Endothelial cell of umbilical vein (primary cell): ENCODE results near the gene EIF5B. TPM values are rescaled to one million over a fixed set of nuclear protein-coding genes. Genes with fewer than 3 reads are reported as not detected.

Source experiments
- BruUV-seq: library from RNA; stranded (reverse); fragments of 400-500 nt; replicated peaks from 2 replicates; lab custom pipeline; 2021; lab: Mats Ljungman, UMichigan
- CTCF ChIA-PET: fragments of 300-600, 350-600 bp; sonication (Branson Sonifier 250); formaldehyde crosslinking; loops from one replicate; lab custom pipeline; 2021; ENCODE audit warnings: antibody characterized with exemption, inconsistent platforms; lab: Charles Lee
- POLR2A ChIA-PET: fragments of 300-600, 350-600 bp; sonication (Branson Sonifier 250); formaldehyde crosslinking; loops from one replicate; lab custom pipeline; 2021; ENCODE audit warnings: antibody characterized with exemption, inconsistent platforms; lab: Charles Lee
- DNase-seq: peaks from one replicate; pipeline ENCODE4 v3.0.0-alpha.2; 2011; ENCODE audit warnings: low read depth, low spot score
- FAIRE-seq: peaks from 2 replicates; lab custom pipeline; 2011; peaks lifted over from hg19 to GRCh38; lab: Jason Lieb, UNC
- H2AFZ ChIP-seq: 2 replicates; pipeline ENCODE4 v1.6.0; 2012; ENCODE audit warnings: low read depth, low read length, control low read depth, inconsistent platforms
- H3K27ac ChIP-seq: 2 replicates; pipeline ENCODE4 v1.5.1; 2011; ENCODE audit warnings: low read depth, mild to moderate bottlenecking, control low read depth, low read length, moderate library complexity; ENCODE audit not compliant: insufficient read depth
- H3K27me3 ChIP-seq, 2 experiments: 2 replicates each; pipeline versions ENCODE4 v1.6.0 to v1.6.1; 2011; ENCODE audit warnings: low read length in 2 of 2, mixed read lengths in 1 of 2; ENCODE audit not compliant: control insufficient read depth in 2 of 2, insufficient read depth in 2 of 2
- H3K36me3 ChIP-seq, 2 experiments: 2 replicates in 1 of 2; 3 replicates in 1 of 2; pipeline ENCODE4 v1.5.1; 2011; ENCODE audit warnings: low read length in 2 of 2, mild to moderate bottlenecking in 1 of 2, moderate library complexity in 1 of 2; ENCODE audit not compliant: control insufficient read depth in 2 of 2, insufficient read depth in 2 of 2; ENCODE audit errors: extremely low read depth in 1 of 2
- H3K4me1 ChIP-seq: 3 replicates; pipeline ENCODE4 v1.5.1; 2011; ENCODE audit warnings: mild to moderate bottlenecking, low read length; ENCODE audit not compliant: control insufficient read depth, insufficient read depth; ENCODE audit errors: extremely low read depth
- H3K4me2 ChIP-seq: 2 replicates; pipeline ENCODE4 v1.6.1; 2011; ENCODE audit warnings: low read length, control low read depth, mixed read lengths; ENCODE audit not compliant: insufficient read depth
- H3K4me3 ChIP-seq, 3 experiments: fragments of 200-600 bp in 1 of 3; sonication (generic), shearing (Covaris generic) in 1 of 3; replicated peaks in 1 of 3; 2 replicates each; pipeline ENCODE4 v1.5.1; 2011 to 2016; ENCODE audit warnings: control low read depth in 3 of 3, low read length in 3 of 3, mild to moderate bottlenecking in 2 of 3, inconsistent platforms in 1 of 3, low read depth in 1 of 3, moderate library complexity in 1 of 3; ENCODE audit not compliant: insufficient read depth in 1 of 3
- H3K79me2 ChIP-seq: 2 replicates; pipeline ENCODE4 v1.6.0; 2012; ENCODE audit warnings: low read length, inconsistent platforms; ENCODE audit not compliant: control insufficient read depth, insufficient read depth
- H3K9ac ChIP-seq: replicated peaks from 2 replicates; pipeline ENCODE3; 2011; ENCODE audit warnings: low read length, control low read depth; ENCODE audit not compliant: insufficient read depth; ENCODE audit errors: extremely low read depth
- H3K9me1 ChIP-seq: replicated peaks from 3 replicates; pipeline ENCODE4 v1.6.0; 2011; ENCODE audit warnings: mild to moderate bottlenecking, low read length; ENCODE audit not compliant: control insufficient read depth, insufficient read depth; ENCODE audit errors: extremely low read depth
- H3K9me3 ChIP-seq: replicated peaks from 2 replicates; pipeline ENCODE4 v1.5.1; 2012; ENCODE audit warnings: low read length, inconsistent platforms; ENCODE audit not compliant: control insufficient read depth, insufficient read depth
- H4K20me1 ChIP-seq: replicated peaks from 2 replicates; pipeline ENCODE3; 2011; ENCODE audit warnings: mild to moderate bottlenecking, low read length; ENCODE audit not compliant: control insufficient read depth, insufficient read depth; ENCODE audit errors: extremely low read depth
- CTCF ChIP-seq, 2 donors: IDR thresholded peaks; 1 replicate in 1 of 2; 2 replicates in 1 of 2; pipeline ENCODE4 v1.5.1; 2011; ENCODE audit warnings: low read length in 2 of 2, mild to moderate bottlenecking in 2 of 2, moderate library complexity in 2 of 2, control low read depth in 1 of 2, inconsistent platforms in 1 of 2, low read depth in 1 of 2; ENCODE audit not compliant: insufficient read depth in 1 of 2; ENCODE audit errors: extremely low read depth in 1 of 2
- EZH2 ChIP-seq: IDR thresholded peaks from 2 replicates; pipeline ENCODE4 v1.6.1; 2012; ENCODE audit warnings: borderline replicate concordance, low read depth, mild to moderate bottlenecking, moderate library complexity, low read length, inconsistent platforms; ENCODE audit not compliant: severe bottlenecking
- FOS ChIP-seq: IDR thresholded peaks from 2 replicates; pipeline ENCODE4 v1.6.1; 2011; ENCODE audit warnings: mild to moderate bottlenecking, low read length, moderate library complexity, borderline replicate concordance; ENCODE audit not compliant: insufficient read depth
- GATA2 ChIP-seq: IDR thresholded peaks from 2 replicates; pipeline ENCODE4 v1.7.0; 2011; ENCODE audit warnings: low read depth, mild to moderate bottlenecking, moderate library complexity, mixed read lengths, low read length; ENCODE audit not compliant: insufficient read length, insufficient read depth
- JUN ChIP-seq: IDR thresholded peaks from 2 replicates; pipeline ENCODE4 v1.6.1; 2011; ENCODE audit warnings: borderline replicate concordance, low read depth; ENCODE audit not compliant: insufficient read length, insufficient read depth
- MAX ChIP-seq: IDR thresholded peaks from 2 replicates; pipeline ENCODE4 v1.6.1; 2011; ENCODE audit not compliant: insufficient read depth, insufficient read length
- MYC ChIP-seq: IDR thresholded peaks from one replicate; pipeline ENCODE4 v1.6.1; 2011; ENCODE audit warnings: mild to moderate bottlenecking, low read depth, low read length
- POLR2A ChIP-seq: IDR thresholded peaks from 2 replicates; pipeline ENCODE4 v1.6.1; 2012; ENCODE audit warnings: low read depth, mild to moderate bottlenecking, control low read depth, low read length
- POLR2AphosphoS5 ChIP-seq: IDR thresholded peaks from 2 replicates; pipeline ENCODE4 v1.6.1; 2012; ENCODE audit warnings: low read depth, mild to moderate bottlenecking, control low read depth, low read length, moderate library complexity; ENCODE audit not compliant: insufficient read depth
- dilution Hi-C: fragments of 300-500 bp; cut with MboI; formaldehyde crosslinking; loops from one replicate; pipeline ENCODE4 v1.15.0; 2019; ENCODE audit warnings: low sequenced_read_pairs; ENCODE audit not compliant: extremely low pct_ligation_motif_present
- intact Hi-C: fragments of 100-400 bp; cut with micrococcal nuclease; formaldehyde crosslinking; loops from one replicate; pipeline ENCODE4 v1.10.0; 2022
- polyA plus RNA-seq, 4 experiments: library from polyadenylated mRNA; depleted of rRNA in 3 of 4; stranded (reverse) in 3 of 4; unstranded in 1 of 4; fragments of >200 nt; gene quantifications; 2 replicates each; pipeline versions ENCODE4 v1.2.1 to v1.2.3, GENCODE V29; 2011 to 2012; ENCODE audit warnings: missing spikeins in 1 of 4
- total RNA-seq: library from RNA; stranded (reverse); gene quantifications from 2 replicates; pipeline ENCODE4 v1.2.3, GENCODE V29; 2021

Gene EIF5B
- total and polyA plus RNA-seq, 2 donors (not counting 3 experiments of a cell fraction or from before 2014, with no cell fraction given) = 10.1 to 54.5 TPM

GRCh38 chr2:99377879-99378278 is 40.7 kb downstream of the EIF5B start:
- Histone ChIP-seq H3K4me1 (no peaks in the 10 kb centered on the region), H4K20me1 (no peaks in the 10 kb centered on the region), H3K27ac (no peak overlapping the region), H3K4me3 (no peak overlapping the region), H3K79me2 (no peaks in the 10 kb centered on the region), H3K9ac (no peak overlapping the region), H3K9me3 (no peaks in the 10 kb centered on the region), H3K4me2 (no peak overlapping the region), H3K36me3 (peaks cover 6 to 26% of the 10 kb centered on the region in 2 experiments), H2AFZ (no peak overlapping the region), H3K27me3 (no peaks in the 10 kb centered on the region), H3K9me1 (no peaks in the 10 kb centered on the region)
- ChIA-PET CTCF (no interaction called here), POLR2A (interaction anchor here (0.6 kb wide), 1 partner anchor 37 kb away, joined by 4 read pairs; no protein-coding TSS in a partner anchor)
- no TSS peak for BruUV-seq
- DNase-seq = no peak
- no peak for FAIRE-seq
- TF ChIP-seq GATA2 = no peak
- no peak for TF ChIP-seq FOS
- TF ChIP-seq MAX = no peak
- no peak for TF ChIP-seq POLR2A
- TF ChIP-seq POLR2AphosphoS5 = no peak
- TF ChIP-seq CTCF (IDR thresholded peaks at IDR 0.05; ENCODE audit: extremely low read depth in 1 of 2, insufficient read depth in 1 of 2, low read depth in 1 of 2, low read length in 2 of 2) = no peak
- no peak for TF ChIP-seq MYC
- no peak for TF ChIP-seq JUN
- TF ChIP-seq EZH2 = no peak
- dilution Hi-C loops = no loop called here
- intact Hi-C loops = no loop called here
